NCI-H2227 (cell line): ENCODE data around the gene PMVK.
"Not testable (repeated sequence)": the region's sequence is repeated elsewhere in the genome, so short reads cannot be mapped to it uniquely, and the experiment has no call there.

ENCODE experiments used
- DNase-seq: peaks from one replicate; lab custom pipeline; 2025; ENCODE audit not compliant: unreplicated experiment; lab: John Stamatoyannopoulos, UW

Gene PMVK

DNA sequence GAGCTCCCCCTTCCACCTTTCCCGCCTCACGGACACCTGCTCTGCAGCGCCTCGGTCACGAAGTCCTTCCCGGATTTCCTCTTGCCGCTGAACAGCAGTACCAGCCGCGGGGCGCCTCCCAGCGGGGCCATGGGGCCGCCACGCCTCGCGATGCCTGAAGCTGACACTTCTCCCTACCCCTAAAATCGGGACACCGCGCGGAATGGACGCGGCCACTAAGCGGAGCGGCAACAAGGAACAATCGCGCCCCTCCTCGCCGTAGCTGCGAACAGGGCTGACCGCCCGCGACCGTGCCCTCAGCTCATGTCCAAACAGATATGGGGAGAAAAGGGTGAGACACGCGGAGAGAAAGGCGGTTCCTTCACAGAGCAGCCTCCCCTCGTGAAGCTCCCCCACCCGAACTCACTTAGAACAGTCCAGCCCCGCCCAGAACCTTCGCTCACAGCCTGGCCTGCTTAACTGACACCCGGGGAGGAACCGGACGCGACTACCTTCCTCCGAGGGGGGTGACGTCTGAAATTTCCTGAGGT is at the start of gene PMVK:
Gene PMVK, minus strand, starts transcription at position 165 of the 530 bp plus-strand sequence. Its CDS starts 34 bp downstream, at position 131.
- DNase-seq, result peak; percentile 96

DNA sequence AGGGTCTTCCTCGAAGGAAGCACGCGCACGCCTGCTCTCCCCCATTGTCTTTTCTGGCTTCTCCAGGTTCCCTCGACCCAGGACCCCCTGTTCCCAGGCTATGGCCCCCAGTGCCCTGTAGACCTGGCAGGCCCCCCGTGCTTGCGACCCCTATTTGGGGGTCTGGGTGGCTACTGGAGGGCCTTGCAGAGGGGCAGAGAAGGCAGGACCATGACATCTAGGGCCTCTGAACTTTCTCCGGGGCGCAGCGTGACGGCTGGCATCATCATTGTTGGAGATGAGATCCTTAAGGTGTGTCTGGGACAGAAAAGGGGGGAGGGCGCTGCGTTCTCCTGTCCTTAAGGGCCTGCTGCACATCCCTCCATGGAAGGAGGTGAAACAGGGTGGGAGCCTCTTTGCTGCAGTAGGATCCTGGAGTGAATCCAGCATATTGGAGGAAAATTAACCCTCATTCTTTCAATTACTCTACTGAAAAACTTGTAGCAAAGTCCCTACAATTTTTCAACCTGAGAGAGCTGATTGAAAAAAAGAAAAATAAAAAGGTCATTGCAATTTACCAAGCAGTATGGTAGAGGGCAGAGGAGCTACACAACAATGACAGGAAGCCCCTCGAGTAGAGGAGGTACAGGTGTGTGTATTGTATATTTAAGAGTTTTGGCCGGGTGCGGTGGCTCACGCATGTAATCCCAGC is 47.4 kb upstream of the PMVK start:
- DNase-seq, result no peak

DNA sequence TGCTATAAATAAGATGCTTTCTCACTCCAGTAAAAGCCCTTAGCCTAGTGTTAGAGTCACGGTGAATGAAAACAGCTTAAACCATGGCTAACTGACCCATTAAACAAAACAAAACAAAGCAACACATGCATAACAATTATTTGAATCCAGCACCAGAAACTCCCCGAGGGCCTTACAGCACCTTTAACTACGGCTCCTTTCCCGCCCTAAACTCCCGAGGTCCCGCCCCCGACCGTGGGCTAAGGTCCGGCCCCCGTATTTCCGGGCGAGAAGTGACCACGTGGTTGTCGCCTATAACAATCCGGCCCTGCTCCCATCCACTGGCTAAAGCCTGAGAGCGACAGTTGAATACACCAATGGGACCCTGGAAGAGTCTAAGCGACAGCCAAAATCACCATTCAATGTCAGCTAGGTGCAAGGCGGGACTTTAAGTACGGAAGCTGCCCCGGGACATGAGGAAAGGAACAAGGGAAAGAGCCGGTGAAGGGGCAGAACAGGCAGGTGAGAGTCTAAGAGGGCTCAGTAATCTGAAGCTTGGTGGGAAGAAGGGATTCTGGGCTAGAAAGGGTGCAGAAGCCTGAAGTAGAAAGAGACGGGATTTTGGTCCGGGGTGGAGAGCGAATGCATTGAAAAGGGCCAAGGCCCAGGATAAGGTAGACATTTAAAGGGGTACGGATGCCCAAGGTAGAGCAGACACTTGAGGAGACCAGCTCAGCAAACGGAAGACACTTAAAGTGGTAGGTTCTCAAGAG is 46.6 kb upstream of the PMVK start, which contains the start of gene FLAD1:
Gene FLAD1, plus strand, starts transcription at position 448 of the 752 bp plus-strand sequence. CDS start 351 bp downstream, outside the sequence.
- DNase-seq, result peak; percentile 99

DNA sequence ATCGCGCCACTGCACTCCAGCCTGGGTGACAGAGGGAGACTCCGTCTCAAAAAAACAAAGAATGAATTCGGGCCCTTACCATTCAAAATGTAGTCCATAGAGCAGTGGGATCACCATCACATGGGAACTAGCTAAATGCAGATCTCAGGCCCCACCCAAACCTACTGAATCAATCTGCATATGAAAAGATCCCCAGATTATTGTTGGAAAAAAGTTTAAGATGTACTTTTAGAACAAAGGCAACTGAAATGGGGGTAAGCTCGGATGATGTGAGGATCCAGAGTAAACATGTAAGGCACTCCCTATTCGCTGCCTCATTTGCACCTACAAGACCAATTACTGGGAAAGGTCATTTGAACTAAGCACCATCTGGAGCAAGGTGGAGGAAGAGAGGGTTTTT is 45.8 kb upstream of the PMVK start:
- DNase-seq, result no peak

DNA sequence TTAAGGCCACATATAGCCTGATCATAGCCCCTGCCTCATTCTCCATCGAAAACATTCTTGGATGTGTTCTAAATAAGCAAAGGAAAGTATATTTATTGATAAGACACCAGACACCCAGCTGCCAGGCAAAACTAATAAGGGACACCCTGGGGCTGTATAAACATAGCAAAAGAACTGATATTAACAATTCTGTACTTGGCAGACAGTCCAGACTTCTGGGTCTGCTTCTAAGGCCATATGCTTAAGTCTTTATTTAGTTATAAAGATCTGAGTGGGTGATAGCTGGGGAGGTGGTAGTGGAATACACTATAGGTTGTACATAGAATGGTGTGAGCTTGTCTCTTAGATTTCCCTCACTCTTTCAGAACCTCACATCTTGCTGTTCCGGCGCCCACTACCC is 41.8 kb upstream of the PMVK start:
- no peak for DNase-seq

DNA sequence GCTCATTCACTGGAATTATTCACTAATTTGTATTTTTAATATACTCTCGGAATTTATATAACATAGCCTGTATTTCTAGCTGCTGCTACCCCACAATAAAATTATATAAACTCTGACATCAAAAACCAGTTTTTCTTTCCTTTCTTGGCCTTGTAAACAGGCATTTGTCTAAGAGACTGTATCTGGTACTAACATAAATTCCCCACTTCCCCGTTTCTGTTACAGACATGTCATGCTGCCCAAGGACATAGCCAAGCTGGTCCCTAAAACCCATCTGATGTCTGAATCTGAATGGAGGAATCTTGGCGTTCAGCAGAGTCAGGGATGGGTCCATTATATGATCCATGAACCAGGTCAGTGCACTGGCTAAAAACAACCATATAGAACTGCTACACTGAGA is 41.2 kb upstream of the PMVK start:
- DNase-seq, result not testable (repeated sequence)

DNA sequence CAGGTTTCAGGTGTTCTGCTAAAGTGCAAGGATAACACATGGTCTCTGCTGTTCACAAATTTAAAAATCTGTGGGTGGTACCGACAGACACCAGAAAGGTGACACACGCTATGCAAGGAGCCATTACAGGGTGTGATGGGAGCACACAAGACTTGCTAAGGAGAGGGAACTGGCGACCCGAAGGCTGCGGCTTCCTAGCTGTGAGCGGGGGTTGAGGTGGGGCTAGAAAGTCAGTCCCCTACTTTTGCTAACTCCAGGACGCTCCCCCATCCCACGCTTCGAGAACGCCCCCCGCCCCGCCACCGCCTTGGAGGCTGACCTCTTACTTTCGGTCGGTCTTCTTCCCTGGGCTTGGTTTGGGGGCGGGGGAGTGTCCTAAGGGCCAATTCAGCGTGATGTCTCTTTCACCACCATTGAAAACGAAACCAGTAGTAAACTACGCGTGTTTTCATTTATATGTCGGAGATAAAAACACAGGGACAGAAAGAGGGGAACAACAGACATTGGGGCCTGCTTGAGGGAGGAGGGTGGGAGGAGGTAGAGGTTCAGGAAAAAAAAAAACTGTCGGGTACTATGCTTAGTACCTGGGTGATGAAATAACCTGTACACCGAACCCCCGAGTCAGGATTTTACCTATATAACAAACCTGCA is 39.0 kb upstream of the PMVK start:
- DNase-seq, result peak; percentile 26

DNA sequence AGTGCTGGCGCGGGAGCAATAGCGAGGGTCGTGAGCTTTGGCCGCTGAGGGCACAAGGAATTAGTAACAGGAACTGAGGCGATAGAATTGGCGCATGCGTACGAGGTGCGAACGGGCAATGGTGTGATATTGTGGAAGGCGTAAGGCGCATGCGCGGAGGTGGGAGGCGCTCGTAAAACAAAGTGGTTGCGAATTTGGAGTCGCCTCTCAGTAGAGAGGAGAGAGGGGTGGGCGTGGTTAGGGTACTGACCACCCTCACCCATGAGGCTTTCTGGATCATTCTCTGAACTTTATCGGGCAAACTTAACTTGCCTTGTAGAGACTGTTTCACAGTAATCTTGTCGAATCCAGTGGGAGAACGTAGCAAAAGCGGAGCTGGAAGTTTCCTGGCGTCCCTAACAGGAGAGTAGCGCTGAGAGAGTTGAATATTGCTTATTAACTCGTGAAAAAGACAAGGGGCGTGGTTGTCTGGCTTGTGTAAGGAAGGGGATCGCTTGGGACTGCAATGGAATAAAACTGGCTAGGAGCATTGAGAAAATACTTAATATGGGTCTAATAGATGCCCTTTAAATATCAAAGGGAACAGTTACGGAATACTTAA is 38.4 kb upstream of the PMVK start:
- peak; percentile 96 for DNase-seq

DNA sequence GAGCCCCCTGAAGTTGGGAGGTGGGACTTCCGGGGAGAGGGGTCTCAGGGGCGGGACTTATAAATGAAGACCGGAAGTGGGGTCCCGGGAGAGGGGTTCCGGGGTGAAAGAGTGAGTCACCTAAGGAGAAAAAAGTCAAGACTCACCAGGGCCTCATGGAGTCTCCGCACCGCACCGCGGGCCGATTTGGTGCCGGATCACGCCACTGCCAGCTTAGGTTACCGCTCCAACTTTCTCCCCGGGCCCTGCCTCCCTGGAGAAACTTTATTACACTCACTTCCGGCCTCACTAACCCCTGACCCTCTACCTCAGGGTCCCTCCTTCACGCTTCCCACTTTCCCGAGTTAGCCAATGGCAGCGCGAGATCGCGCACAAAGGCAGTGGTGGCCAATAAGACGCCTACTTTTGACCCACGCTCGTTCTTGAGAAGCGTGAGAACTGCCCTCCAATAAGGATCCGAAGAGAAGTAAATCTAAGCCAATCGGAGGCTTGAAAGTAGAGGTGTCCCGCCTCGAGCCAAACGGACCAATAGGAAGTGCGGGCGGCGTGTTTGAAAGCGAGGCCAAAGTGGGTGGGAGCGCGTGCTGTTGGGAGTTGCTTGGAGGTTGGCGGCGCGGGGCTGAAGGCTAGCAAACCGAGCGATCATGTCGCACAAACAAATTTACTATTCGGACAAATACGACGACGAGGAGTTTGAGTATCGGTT is 37.7 kb upstream of the PMVK start, which contains the start of gene CKS1B:
Gene CKS1B, plus strand, starts transcription at position 580 of the 706 bp plus-strand sequence. Its CDS starts 65 bp downstream, at position 645.
- peak; percentile 100 for DNase-seq

DNA sequence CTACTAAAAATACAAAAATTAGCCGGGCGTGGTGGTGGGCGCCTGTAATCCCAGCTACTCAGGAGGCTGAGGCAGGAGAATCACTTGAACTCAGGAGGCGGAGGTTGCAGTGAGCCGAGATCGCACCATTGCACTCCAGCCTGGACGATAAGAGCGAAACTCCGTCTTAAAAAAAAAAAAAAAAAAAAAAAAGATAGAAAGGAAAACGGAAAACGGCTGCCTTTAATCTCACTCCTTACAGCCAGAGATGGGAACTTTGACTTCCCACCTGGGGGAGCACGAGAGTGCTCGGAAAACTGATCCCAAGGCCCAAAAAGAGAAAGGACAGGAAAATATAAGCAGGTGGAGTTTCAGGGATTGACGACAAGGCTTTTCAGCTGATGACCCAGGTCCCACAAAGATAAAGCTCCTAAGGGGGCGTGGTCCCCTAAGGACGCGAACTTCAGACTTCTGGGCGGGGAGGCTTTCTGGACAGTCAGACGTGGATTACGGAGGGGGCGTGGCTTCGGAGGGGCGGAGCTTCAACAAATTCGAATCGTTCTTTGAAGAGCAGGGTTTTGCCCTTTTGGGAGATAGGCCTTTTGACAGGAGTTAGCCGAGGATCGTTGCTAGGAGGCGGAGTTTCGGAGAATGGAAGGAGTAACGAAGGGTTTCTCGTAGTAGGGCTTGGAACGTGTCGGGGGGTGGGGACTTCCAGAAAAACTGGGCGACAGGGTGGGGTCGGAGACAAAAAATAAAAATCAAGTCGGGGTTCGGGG is 37.0 kb upstream of the PMVK start:
- peak; percentile 93 for DNase-seq

DNA sequence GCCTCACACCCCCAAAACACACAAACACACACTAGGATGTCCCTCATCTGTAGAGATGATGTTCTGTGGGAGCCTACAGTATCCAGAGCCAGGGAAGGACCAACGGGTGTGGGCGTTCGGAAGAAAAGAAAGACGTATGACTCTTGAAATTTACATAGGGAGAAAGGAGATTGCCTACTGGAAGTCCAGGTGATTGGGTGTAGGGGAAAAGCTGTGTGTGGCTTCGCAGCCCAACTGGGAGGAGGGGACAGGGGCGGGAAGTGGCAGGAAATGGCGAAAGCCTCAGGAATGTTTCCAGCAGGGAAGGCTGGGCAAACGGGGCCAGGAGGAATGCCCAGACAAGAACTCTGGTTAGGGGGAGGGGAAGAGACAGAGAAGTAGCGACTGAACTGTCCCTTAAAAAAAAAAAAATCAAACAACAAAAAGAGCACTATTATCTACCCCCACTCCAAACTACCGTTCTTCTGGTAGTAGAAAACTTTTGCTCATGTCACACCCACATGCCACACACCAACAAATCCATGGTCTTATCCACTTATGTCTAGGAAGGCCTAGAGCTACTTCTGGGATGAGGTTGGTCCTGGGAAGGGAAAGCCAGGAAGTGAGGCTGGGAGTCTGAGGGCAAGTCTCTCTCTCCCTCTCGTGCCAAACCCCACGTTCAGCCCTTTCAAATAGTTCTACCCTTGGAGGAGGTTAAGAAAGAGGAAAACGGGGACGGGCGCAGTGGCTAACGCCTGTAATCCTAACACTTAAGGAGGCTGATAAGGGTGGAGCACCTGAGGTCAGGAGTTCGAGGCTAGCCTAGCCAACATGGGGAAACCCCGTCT is 36.2 kb upstream of the PMVK start:
- DNase-seq, result peak; percentile 62

DNA sequence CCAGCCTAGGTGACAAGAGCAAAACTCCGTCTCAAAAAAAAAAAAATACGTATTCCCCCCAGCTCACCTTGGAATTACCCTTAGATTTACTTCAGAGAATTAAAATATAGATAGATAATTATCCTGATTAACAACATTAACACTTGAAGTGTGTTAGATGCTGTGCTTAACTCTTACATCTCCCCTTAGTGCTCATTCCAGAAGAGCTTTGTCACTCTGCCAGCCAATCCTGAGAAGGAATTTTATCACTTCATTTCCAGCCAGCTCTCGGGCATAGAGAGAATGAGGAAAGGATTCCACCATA is 35.6 kb upstream of the PMVK start:
- DNase-seq, result no peak

DNA sequence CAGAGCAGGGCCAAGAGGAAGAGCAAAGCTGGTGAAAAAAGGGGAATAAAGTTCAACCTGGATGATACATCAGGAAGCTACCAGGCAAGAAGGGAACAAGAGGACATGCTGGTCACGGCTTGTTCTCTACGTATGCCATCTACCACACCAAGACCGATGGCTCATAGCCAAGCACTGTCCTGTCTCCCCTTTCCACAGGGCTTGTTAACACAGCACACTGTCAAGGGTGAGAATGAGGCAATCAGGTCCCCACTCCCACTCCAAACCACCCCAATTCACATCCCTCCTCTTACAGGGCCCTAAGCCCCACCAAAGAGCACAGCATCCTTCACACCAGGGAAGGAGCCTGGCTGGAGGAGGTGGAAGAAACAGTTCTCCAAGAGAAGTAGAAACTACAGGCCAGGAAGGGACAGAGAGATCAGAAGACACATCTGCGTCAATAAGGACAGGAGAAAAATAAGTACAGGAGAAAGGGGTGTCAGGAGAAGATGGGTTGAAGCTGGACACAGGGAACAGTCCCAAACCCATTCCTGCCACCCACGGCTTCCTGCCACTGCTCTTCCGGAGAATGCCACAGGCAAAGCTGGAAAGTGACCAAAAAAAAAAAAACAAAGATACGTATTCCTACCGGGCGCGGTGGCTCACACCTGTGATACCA is 35.0 kb upstream of the PMVK start:
- DNase-seq, result no peak

DNA sequence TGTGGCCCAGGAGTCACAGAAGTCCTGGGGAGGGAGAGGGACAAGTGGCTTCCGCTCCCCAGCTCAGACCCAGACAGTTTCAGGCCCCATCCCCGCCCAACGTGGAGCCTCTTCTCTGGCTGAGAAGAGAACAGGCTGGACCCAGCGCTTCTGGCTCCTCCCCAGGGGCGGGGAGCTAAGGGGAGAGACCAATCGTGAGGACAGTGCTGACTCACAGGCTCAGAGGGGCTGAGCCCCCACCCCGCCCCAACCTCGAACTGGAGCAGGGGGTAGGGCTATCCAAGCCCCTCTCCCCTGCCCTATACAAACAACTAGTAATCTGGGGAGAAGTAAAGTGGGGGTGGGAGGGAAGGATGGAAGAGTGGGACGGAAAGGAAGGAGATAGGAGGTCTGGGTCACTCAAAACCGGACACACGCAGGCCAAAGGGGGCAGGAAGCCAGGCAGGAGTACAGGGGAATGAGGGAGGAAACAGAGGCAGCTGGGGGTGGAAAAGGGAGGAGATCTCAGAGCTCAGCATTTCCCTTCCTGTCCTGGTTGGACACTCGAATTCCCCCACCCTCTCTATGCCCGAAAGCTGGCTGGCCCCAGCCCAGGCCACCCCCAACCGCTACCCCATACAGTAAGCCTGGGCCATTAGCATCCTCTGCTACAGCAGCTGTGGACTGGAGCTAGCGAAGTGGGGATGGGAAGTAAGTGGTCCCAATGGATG is 34.3 kb upstream of the PMVK start, which contains the start of gene SHC1:
Gene SHC1, minus strand, starts transcription at position 117 of the 710 bp plus-strand sequence. CDS start 221 bp downstream, outside the sequence.
- DNase-seq, result peak; percentile 95

DNA sequence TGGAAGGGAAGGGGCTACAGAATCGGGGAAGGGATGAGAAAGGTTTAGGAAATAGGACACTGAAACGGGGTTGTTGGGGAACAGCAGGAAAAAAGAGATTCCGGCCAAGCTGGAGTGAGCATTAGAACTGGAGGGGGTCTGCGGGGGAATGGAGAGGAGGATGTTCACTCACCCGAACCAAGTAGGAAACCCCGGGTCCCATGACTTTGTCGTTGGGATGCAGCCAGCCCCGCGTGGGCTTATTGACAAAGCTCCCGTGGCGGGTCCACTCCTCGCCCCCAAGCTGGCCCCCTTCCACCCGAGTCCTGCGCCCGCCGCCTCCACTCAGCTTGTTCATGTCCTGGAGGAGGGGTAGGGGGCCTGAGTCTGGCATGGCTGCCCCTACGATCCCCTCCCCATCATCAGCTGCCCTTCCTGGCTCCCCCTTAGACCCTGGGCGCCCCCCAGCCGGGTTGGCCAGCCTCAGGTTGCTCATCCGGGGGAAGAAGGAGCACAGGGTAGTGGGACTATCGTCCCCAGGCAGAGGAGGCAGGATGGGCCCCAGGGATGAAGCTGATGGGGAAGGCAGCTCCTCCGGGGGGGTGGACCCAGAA is 33.4 kb upstream of the PMVK start:
- DNase-seq, result no peak

DNA sequence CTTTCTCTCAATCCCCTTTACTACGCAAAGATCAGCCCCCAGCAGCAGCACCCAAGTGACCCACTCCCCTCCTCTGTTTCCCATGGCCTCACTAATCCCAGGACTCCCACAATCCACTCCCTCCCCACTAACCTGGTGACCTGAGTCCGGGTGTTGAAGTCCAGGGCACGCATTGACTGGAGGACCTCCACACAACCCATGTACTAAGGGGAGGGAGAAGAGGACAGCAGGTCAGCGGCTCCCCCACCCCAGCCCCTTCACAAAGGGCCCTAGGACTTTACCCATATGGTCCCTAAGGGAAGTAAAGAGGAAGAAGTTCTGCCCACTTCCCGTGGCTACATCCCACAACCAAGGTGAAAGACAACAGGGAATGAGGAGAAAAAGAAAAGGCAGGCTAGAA is 32.7 kb upstream of the PMVK start:
- DNase-seq, result no peak

DNA sequence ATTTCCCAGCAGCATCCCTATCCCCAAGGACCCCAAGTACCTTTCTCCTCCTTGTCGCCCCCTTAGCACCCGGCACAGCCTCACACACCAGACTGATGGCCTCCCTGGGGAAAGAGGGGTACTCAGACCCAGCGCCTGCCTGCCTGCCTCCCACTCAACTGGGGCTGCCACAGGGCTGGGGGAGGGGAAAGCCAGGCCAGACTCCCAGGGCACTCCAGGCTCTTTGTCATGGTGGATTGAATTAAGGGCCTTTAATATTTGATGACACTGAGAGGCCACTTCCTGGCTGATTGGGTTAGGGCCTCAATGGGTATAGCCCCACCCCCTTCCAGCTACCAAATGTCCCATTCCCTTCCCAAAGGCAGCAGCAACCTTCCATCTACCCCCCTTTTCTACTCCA is 32.2 kb upstream of the PMVK start:
- no peak for DNase-seq
